Measurements from ENCODE around the gene HLCS. TPM values are rescaled to one million over a fixed set of nuclear protein-coding genes. Genes with fewer than 3 reads are reported as not detected.

HLCS gene
- total and polyA plus RNA-seq, 2 of the 4 experiments (the other 2 are of a cell fraction): 10.6 to 21.0 TPM

DNA sequence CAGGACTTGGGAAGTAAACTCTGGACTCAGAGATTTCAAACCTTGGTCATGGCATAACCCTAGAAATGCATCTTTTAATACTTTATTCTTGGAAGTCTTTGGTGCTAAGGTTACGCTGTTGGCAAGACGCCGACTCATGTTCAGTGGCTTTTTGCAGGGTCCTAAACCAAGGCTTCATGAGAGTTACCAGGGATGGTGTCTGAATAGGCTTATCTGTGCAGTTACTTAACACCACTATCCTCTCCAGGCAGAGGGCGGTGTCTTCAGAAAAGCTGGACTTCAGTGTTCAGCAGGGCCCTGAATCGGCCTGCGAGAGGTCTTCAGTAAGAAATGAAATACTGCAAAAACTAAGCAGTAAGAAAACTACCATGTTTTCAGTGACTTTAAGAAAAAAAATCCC is 209.3 kb downstream of the HLCS start:
- CTCF ChIA-PET: interaction anchor here (0.5 kb wide), 1 partner anchor 87 kb away, joined by 4 read pairs; no protein-coding TSS in a partner anchor
- Histone ChIP-seq H4K5ac (ENCODE audit: low read depth, low read length) (no peak overlapping the region), H2AFZ (replicated peaks; ENCODE audit: low read length, poor library complexity) (no peak overlapping the region), H2AK5ac (ENCODE audit: low read depth, low read length) (no peak overlapping the region; the same call in 1 of the 2 replicates), H3K14ac (replicated peaks; ENCODE audit: low read depth, low read length) (no peak overlapping the region), H3K4me2 (ENCODE audit: low read depth, low read length) (no peak overlapping the region), H2AK9ac (replicated peaks; ENCODE audit: low read depth, low read length, poor library complexity) (no peak overlapping the region), H3K4me1 (ENCODE audit: control insufficient read depth, insufficient read depth, low read length) (peaks cover 6% of the 10 kb centered on the region), H3K9me1 (ENCODE audit: insufficient read depth, low read length) (peaks cover 15% of the 10 kb centered on the region), H4K20me1 (ENCODE audit: insufficient read depth, low read length) (no peaks in the 10 kb centered on the region), H4K91ac (ENCODE audit: insufficient read depth, low read depth, low read length) (no peak overlapping the region), H2BK5ac (ENCODE audit: low read depth, low read length, poor library complexity, severe bottlenecking) (no peak overlapping the region), H3K4ac (ENCODE audit: low read depth, low read length) (no peak overlapping the region), H3K27ac (ENCODE audit: insufficient read depth, low read length) (no peak overlapping the region), H3K27me3 (ENCODE audit: control insufficient read depth, insufficient read depth, low read length) (no peaks in the 10 kb centered on the region), H3K36me3 (ENCODE audit: control insufficient read depth, insufficient read depth, low read length) (peaks cover 2% of the 10 kb centered on the region; the same call in 1 of the 2 replicates), H4K8ac (ENCODE audit: low read depth in 2 of 2, low read length in 2 of 2) (no peak overlapping the region), H2BK15ac (ENCODE audit: low read depth, low read length) (no peak overlapping the region), H2BK20ac (ENCODE audit: low read depth, low read length) (0 out of 2 replicates have a peak overlapping the region, but pooled peaks have one; percentile 6), H3K18ac (ENCODE audit: low read depth, low read length) (peak overlapping the region; percentile 14; the same call in 1 of the 2 replicates), H2BK120ac (ENCODE audit: low read depth, low read length) (no peak overlapping the region), H3K9ac (ENCODE audit: low read depth, low read length) (no peak overlapping the region), H3K9me3 (ENCODE audit: control insufficient read depth, insufficient read depth, low read length) (no peaks in the 10 kb centered on the region), H3K56ac (ENCODE audit: extremely low read depth, insufficient read depth, low read length) (no peak overlapping the region), H3K4me3 (ENCODE audit: insufficient read depth, low read depth, low read length) (no peak overlapping the region), H3K79me1 (ENCODE audit: low read depth in 1 of 2, low read length in 2 of 2) (0 out of 4 replicates have a peak, but pooled peaks cover 0 to 4% of the 10 kb centered on the region in 2 experiments), H3K23ac (ENCODE audit: low read depth, low read length) (no peak overlapping the region)
- TF ChIP-seq RFX5 (IDR thresholded peaks at IDR 0.05; ENCODE audit: low read depth, low read length): no peak
- no peak for TF ChIP-seq SMC3 (IDR thresholded peaks at IDR 0.05; ENCODE audit: low read depth, low read length)
- TF ChIP-seq MXI1 (IDR thresholded peaks at IDR 0.05; ENCODE audit: borderline replicate concordance, low read depth, low read length): no peak
- TF ChIP-seq, protein P1, sequence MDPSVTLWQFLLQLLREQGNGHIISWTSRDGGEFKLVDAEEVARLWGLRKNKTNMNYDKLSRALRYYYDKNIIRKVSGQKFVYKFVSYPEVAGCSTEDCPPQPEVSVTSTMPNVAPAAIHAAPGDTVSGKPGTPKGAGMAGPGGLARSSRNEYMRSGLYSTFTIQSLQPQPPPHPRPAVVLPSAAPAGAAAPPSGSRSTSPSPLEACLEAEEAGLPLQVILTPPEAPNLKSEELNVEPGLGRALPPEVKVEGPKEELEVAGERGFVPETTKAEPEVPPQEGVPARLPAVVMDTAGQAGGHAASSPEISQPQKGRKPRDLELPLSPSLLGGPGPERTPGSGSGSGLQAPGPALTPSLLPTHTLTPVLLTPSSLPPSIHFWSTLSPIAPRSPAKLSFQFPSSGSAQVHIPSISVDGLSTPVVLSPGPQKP (IDR thresholded peaks at IDR 0.05; ENCODE audit: borderline replicate concordance, low read depth, low read length): no peak
- no peak for TF ChIP-seq CHD1 (IDR thresholded peaks at IDR 0.05; ENCODE audit: low read depth, low read length)
- no peak for TF ChIP-seq MAZ (IDR thresholded peaks at IDR 0.05; ENCODE audit: borderline replicate concordance, low read depth, low read length)
- no peak for TF ChIP-seq MAFK (IDR thresholded peaks at IDR 0.05; ENCODE audit: low read depth, low read length)
- TF ChIP-seq, protein P2, sequence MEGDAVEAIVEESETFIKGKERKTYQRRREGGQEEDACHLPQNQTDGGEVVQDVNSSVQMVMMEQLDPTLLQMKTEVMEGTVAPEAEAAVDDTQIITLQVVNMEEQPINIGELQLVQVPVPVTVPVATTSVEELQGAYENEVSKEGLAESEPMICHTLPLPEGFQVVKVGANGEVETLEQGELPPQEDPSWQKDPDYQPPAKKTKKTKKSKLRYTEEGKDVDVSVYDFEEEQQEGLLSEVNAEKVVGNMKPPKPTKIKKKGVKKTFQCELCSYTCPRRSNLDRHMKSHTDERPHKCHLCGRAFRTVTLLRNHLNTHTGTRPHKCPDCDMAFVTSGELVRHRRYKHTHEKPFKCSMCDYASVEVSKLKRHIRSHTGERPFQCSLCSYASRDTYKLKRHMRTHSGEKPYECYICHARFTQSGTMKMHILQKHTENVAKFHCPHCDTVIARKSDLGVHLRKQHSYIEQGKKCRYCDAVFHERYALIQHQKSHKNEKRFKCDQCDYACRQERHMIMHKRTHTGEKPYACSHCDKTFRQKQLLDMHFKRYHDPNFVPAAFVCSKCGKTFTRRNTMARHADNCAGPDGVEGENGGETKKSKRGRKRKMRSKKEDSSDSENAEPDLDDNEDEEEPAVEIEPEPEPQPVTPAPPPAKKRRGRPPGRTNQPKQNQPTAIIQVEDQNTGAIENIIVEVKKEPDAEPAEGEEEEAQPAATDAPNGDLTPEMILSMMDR (conservative IDR thresholded peaks at IDR 0.05; ENCODE audit: low read depth, low read length): no peak
- no peak for TF ChIP-seq RCOR1 (IDR thresholded peaks at IDR 0.05; ENCODE audit: insufficient replicate concordance, low read length)
- TF ChIP-seq BHLHE40 (IDR thresholded peaks at IDR 0.05; ENCODE audit: low read depth, low read length): no peak
- TF ChIP-seq, protein P3, sequence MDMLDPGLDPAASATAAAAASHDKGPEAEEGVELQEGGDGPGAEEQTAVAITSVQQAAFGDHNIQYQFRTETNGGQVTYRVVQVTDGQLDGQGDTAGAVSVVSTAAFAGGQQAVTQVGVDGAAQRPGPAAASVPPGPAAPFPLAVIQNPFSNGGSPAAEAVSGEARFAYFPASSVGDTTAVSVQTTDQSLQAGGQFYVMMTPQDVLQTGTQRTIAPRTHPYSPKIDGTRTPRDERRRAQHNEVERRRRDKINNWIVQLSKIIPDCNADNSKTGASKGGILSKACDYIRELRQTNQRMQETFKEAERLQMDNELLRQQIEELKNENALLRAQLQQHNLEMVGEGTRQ (IDR thresholded peaks at IDR 0.05; ENCODE audit: low read depth, low read length): no peak
- TF ChIP-seq FOS (IDR thresholded peaks at IDR 0.05; ENCODE audit: low read depth, low read length): no peak
- no peak for TF ChIP-seq POLR2A (IDR thresholded peaks at IDR 0.05; ENCODE audit: low read depth, low read length)
- TF ChIP-seq RAD21 (IDR thresholded peaks at IDR 0.05; ENCODE audit: low read length): no peak
- in situ Hi-C loops (cut with MboI; ENCODE audit: low sequenced_read_pairs) (no loop called here), intact Hi-C loops (cut with micrococcal nuclease) (no loop called here), dilution Hi-C loops (cut with HindIII; ENCODE audit: low sequenced_read_pairs, unreplicated experiment) (no loop called here)
- no peak for DNase-seq
- no CpG with 5 or more reads among the region's 6 CpGs for WGBS, 2 experiments (ENCODE audit: extremely low coverage in 2 of 2, insufficient read length in 1 of 2)
- no peak for ATAC-seq (ENCODE audit: low read depth)
- BruUV-seq (replicated peaks): no TSS peak
- POLR2A ChIA-PET (ENCODE audit: unreplicated experiment): no interaction called here

Data from IMR-90 (cell line).